Measurements from ENCODE around the gene ZNF358. TPM values are rescaled to one million over a fixed set of nuclear protein-coding genes. Genes with fewer than 3 reads are reported as not detected.

ZNF358 gene
- total RNA-seq, 1 donor from 2014 or later: 163 TPM

GRCh38 chr19:7516878-7517277, 975 bp downstream of the ZNF358 start:
- Histone ChIP-seq H3K27me3 (no peaks in the 10 kb centered on the region), H3K4me1 (peaks cover 6 to 30% of the 10 kb centered on the region in 2 donors), H3K9me3 (no peaks in the 10 kb centered on the region), H3K27ac (peak overlapping the region; percentile 86 to 96), H3K36me3 (peaks cover 12 to 14% of the 10 kb centered on the region in 2 donors), H3K4me3 (peak overlapping the region; percentile 70 to 97)
- TF ChIP-seq CTCF (IDR thresholded peaks at IDR 0.05): no peak
- intact Hi-C loops (cut with DNase I): loop anchor here (10.0 kb wide), 2 partner anchors 282 to 782 kb away; partner anchors contain the start of genes GPR108 and TRIP10
- no peak for DNase-seq (ENCODE audit: low spot score in 2 of 2)

DNA sequence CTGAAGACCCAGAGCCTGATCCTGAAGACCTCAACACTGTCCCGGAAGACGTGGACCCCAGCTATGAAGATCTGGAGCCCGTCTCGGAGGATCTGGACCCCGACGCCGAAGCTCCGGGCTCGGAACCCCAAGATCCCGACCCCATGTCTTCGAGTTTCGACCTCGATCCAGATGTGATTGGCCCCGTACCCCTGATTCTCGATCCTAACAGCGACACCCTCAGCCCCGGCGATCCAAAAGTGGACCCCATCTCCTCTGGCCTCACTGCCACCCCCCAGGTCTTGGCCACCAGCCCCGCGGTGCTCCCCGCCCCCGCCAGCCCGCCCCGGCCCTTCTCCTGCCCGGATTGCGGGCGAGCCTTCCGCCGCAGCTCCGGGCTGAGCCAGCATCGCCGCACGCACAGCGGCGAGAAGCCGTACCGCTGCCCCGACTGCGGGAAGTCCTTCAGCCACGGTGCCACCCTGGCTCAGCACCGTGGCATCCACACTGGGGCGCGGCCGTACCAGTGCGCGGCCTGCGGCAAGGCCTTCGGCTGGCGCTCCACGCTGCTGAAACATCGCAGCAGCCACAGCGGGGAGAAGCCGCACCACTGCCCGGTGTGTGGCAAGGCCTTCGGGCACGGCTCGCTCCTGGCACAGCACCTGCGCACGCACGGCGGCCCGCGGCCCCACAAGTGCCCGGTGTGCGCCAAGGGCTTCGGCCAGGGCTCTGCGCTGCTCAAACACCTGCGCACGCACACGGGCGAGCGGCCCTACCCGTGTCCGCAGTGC, 3.6 kb downstream of the ZNF358 start:
- H3K4me1 ChIP-seq: peaks cover 13 to 41% of the 10 kb centered on the region in 2 donors
- H3K36me3 ChIP-seq: peaks cover 12 to 17% of the 10 kb centered on the region in 2 donors
- no peak overlapping the region for H3K27ac ChIP-seq
- intact Hi-C loops (cut with DNase I): loop anchor here (10.0 kb wide), 2 partner anchors 285 to 785 kb away; partner anchors contain the start of genes GPR108 and TRIP10
- H3K9me3 ChIP-seq: no peaks in the 10 kb centered on the region
- TF ChIP-seq CTCF (IDR thresholded peaks at IDR 0.05): no peak
- H3K4me3 ChIP-seq: no peak overlapping the region
- no peaks in the 10 kb centered on the region for H3K27me3 ChIP-seq
- DNase-seq (ENCODE audit: low spot score in 2 of 2): no peak

GRCh38 chr19:7520131-7521051, 4.5 kb downstream of the ZNF358 start:
- H3K9me3 ChIP-seq: no peaks in the 10 kb centered on the region
- peaks cover 18% of the 10 kb centered on the region in 2 donors for H3K36me3 ChIP-seq
- no peak for TF ChIP-seq CTCF (IDR thresholded peaks at IDR 0.05)
- peak overlapping the region; percentile 26 to 63 for H3K27ac ChIP-seq
- intact Hi-C loops (cut with DNase I): no loop called here
- peaks cover 13 to 37% of the 10 kb centered on the region in 2 donors for H3K4me1 ChIP-seq
- no peaks in the 10 kb centered on the region for H3K27me3 ChIP-seq
- no peak overlapping the region for H3K4me3 ChIP-seq
- DNase-seq (ENCODE audit: low spot score in 2 of 2): no peak

DNA sequence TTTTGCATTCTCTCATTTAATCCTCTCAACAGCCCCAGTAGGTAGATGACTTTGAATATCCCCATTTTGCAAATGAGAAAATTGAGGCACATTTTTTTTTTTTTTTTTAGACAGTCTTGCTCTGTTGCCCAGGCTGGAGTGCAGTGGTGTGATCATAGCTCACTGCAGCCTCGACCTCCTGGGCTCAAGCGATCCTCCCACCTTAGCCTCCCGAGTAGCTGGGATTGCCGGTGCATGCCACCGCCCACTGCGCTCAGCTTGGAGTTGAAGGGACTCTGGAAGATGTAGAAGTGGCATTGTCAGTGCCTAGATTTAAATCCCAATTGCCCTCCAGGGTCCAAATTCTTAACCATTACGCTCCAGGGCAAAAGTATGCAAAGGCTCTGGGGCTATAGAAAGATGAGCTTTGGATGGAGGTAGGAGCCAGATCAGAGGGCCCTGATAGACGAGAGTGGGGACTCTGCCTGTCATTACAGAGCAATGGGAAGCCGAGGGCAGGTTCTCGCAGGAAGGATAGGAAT, 5.7 kb downstream of the ZNF358 start:
- peaks cover 20 to 30% of the 10 kb centered on the region in 2 donors for H3K36me3 ChIP-seq
- peaks cover 13 to 37% of the 10 kb centered on the region in 2 donors for H3K4me1 ChIP-seq
- peak overlapping the region; percentile 14 to 64 for H3K27ac ChIP-seq
- intact Hi-C loops (cut with DNase I): loop anchor here (1.0 kb wide), 1 partner anchor 14 kb away; the partner anchor contains the start of gene PNPLA6
- no peaks in the 10 kb centered on the region for H3K9me3 ChIP-seq
- no peak for DNase-seq (ENCODE audit: low spot score in 2 of 2)
- no peak for TF ChIP-seq CTCF (IDR thresholded peaks at IDR 0.05)
- H3K4me3 ChIP-seq: peak overlapping the region; percentile 83 to 87
- no peaks in the 10 kb centered on the region for H3K27me3 ChIP-seq

Measured in ascending aorta (tissue), 2 donors.